ENCODE results near the gene EFCAB8.

The EFCAB8 gene

DNA sequence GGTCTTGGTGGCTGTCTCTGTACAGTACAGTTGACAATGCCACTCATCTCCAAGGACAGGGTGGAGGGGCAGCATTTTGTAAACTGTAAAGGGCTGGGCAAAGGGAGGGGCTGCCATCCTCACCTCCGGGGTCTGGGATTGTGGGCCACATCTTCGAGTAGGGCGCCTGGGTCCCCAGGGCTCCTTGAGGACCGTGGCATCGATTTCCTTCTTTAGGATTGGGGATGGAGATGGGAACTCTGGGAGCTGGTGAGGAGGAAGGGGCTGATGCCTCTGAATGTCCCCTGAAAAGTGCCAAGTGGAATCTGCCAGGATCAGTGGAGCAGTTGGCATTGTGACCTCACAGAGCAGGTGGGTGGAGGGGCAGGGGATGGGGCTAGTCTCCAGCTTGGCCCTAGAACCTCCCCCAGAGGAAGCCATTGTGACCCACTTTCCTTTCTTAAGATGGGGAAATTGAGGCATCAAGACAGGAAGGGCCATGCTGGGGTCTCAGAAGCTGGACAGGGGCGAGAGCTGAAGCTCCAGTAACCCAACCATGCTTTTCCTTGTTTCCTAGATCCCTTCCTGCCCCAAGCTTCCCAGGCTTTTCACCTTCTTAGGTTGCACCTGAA is 145.5 kb downstream of the EFCAB8 start, which contains the start of gene SUN5:
Gene SUN5, minus strand, starts transcription at position 293 of the 611 bp plus-strand sequence. Its CDS starts 93 bp downstream, at position 200.
- in situ Hi-C loops (cut with HindIII; ENCODE audit: low pct_unique_long_range_greater_than_20kb, low sequenced_read_pairs) = no loop called here
- no peak for TF ChIP-seq JUND (IDR thresholded peaks at IDR 0.05; ENCODE audit: low read depth)
- no peak for DNase-seq (ENCODE audit: low read depth in 1 of 2, low spot score in 1 of 2)

DNA sequence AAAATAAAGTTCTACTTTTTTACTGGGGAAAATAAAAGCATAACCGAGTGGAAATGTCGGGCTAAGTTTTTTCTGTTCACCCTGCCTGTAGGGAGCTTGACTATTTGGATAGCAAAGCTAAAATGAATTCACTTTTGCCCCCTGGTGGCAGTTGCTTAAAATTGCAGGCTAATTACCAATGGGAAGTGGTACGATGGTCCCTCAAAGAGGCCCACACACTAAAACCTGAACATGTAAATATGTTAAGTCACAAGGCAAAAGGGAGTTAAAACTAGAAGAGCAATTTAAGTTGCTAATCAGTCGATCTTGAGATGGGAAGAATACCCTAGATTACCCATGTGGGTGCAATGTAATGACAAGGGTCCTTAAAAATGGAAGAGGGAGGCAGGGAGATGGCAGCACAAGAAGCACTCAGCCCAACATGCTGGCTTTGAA is 146.4 kb downstream of the EFCAB8 start:
- DNase-seq (ENCODE audit: low read depth in 1 of 2, low spot score in 1 of 2) = no peak
- no peak for TF ChIP-seq JUND (IDR thresholded peaks at IDR 0.05; ENCODE audit: low read depth)
- in situ Hi-C loops (cut with HindIII; ENCODE audit: low pct_unique_long_range_greater_than_20kb, low sequenced_read_pairs) = no loop called here

DNA sequence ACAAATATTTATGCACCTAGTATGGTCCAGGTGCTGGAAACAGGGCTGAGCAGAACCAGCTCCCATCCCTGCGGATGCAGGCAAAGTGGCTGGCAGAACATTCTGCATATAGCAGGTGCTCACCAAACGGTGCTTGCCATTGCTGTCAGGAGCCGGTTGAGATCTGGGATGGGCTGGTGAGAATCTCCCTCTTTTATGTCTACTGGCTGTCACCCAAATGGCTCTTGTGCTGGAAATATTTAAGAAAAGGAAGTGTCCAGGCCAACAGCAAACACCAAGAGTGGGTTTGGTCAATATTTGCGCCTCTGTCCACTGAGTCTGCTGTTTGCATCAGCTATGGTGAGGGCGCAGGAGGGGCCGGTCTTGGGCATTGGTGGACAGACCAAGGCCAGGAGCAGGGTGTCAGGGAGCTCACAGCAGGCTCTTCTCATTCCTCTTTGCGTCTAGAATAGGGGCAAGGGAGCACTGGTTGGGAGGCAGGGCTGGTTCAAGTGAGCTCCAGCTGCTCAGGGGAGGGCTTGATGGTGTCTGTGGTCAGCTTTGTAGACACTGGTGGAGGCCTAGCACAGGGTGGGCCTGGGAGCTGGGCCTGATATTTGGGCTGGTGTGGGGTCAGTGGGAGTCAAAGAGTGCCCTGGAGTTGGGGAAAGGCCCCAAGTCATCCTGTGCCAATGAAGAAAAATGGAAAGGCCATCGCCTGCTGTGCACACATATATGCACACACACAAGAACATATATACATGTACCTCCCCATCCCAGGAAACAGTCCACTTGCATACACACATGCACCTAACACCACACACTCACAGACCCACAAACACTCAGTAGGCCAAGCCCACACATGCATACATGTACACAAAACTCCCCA is 147.4 kb downstream of the EFCAB8 start:
- TF ChIP-seq JUND (IDR thresholded peaks at IDR 0.05; ENCODE audit: low read depth) = no peak
- in situ Hi-C loops (cut with HindIII; ENCODE audit: low pct_unique_long_range_greater_than_20kb, low sequenced_read_pairs) = no loop called here
- no peak for DNase-seq (ENCODE audit: low read depth in 1 of 2, low spot score in 1 of 2)

DNA sequence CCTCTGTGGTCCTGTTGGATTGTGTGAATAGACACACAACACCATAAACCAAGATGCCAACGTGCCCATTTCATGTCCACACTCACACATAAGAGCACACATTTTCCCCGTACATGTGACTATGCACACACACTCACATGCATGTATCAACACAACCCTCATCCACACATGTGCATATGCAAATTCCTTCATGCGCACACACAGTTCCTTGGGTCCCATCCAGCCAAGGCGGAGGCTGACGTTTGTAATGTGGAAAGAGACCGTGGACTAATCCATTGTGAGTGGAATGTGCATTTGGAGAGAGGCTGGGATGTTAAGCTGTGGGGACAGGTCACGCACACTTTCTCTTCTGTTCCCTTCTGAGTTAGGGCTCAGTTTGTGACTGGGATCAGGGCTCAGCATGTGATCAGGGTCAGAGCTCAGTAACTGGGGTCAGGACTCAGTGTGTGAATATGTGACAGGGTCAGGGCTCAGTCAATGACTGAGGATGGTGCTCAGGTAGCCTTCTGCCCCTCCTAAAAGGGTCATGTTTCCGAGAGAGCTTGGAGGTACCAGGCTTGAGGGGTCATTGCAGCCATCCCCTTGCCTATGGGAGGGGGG is 148.2 kb downstream of the EFCAB8 start:
- no peak for TF ChIP-seq JUND (IDR thresholded peaks at IDR 0.05; ENCODE audit: low read depth)
- in situ Hi-C loops (cut with HindIII; ENCODE audit: low pct_unique_long_range_greater_than_20kb, low sequenced_read_pairs) = no loop called here
- DNase-seq (ENCODE audit: low read depth in 1 of 2, low spot score in 1 of 2) = no peak

DNA sequence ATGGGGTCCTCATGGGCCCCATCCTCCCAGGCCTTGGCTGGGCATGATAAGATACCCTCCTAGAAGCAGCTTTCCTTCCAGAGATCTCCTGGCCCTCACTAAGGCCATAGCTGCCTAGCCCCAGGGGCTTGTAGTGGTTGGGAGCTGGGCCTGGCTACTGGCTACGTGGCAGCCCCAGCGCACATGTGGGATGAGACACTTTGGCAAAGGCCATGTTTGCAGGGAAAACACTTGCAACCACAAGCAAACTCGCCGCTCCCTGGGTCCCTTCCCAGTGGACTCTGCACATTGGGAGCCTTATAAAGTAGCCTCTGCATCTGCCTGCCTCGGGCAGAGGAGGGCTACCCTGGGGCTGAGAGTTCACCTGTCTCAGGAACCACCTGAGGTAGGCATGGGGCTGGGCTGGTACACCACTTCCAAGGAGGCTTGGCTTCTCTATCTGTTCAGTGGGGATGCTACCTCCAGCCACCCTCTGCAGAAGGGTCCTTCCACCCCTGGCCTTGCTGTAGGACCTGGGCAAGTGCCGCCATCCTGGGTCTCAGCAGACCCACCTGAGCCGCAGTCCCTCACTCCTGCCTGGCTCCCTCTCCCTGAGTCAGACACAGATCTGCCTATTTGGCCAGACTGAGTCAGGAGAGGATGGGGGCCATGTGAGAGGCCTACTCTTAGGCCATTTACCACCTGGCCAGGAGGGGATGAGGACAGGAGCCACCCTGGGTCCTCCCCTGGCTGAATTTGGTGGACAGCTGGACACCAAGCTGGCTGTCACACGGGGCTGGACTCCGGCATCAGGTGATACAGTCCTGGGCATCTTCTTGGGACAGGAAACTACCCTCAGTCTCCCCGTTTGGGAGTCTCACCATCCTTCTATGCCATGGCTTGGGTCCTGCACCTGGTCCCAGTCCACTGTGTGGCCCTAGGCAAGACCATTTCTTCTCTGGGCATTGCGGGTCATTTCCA is 148.9 kb downstream of the EFCAB8 start, which contains the start of gene BPIFB2:
Gene BPIFB2, plus strand, starts transcription at position 329 of the 960 bp plus-strand sequence. CDS start 871 bp downstream, outside the sequence.
- in situ Hi-C loops (cut with HindIII; ENCODE audit: low pct_unique_long_range_greater_than_20kb, low sequenced_read_pairs) = no loop called here
- no peak for TF ChIP-seq JUND (IDR thresholded peaks at IDR 0.05; ENCODE audit: low read depth)
- DNase-seq (ENCODE audit: low read depth in 1 of 2, low spot score in 1 of 2) = peak in 1 of 2 experiments; percentile 83

DNA sequence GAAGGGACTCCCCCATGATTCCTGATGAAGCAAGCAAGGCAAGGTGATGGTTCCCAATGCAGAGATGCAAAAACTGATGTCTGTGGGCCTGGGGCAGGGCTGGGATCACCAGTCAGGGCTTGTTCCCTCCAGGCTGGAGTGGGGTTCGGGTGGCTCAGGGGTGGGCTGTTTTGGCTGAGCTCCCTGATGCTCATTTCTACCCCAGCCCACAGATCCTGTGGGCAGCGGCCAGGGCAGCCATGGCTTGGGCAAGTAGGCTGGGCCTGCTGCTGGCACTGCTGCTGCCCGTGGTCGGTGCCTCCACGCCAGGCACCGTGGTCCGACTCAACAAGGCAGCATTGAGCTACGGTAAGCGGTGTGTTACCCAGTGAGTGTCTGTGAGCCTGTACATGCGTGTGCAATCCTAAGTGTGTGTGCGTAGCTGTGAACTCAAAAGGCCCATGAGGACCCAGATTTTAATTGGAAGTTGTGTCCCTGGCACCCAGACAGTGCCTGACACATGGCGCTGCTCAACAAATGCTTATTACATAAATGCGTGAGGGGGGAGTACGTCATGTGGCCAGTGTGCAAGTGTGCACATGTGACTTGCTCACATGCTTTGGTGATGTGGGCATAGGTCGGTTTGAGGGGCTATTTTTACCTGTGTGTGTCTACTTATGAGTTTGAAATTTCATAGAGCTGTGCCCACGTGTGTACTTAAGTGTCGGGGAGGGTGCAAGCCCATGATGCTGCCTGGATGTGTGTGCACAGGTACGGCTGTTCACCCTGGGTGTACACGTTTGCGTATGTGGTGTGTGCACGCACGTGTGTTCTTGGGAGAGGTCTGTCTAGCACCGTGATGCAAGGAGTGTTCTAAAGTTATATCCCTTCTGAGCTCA is 149.9 kb downstream of the EFCAB8 start:
- no peak for DNase-seq (ENCODE audit: low read depth in 1 of 2, low spot score in 1 of 2)
- in situ Hi-C loops (cut with HindIII; ENCODE audit: low pct_unique_long_range_greater_than_20kb, low sequenced_read_pairs) = no loop called here
- TF ChIP-seq JUND (IDR thresholded peaks at IDR 0.05; ENCODE audit: low read depth) = no peak

DNA sequence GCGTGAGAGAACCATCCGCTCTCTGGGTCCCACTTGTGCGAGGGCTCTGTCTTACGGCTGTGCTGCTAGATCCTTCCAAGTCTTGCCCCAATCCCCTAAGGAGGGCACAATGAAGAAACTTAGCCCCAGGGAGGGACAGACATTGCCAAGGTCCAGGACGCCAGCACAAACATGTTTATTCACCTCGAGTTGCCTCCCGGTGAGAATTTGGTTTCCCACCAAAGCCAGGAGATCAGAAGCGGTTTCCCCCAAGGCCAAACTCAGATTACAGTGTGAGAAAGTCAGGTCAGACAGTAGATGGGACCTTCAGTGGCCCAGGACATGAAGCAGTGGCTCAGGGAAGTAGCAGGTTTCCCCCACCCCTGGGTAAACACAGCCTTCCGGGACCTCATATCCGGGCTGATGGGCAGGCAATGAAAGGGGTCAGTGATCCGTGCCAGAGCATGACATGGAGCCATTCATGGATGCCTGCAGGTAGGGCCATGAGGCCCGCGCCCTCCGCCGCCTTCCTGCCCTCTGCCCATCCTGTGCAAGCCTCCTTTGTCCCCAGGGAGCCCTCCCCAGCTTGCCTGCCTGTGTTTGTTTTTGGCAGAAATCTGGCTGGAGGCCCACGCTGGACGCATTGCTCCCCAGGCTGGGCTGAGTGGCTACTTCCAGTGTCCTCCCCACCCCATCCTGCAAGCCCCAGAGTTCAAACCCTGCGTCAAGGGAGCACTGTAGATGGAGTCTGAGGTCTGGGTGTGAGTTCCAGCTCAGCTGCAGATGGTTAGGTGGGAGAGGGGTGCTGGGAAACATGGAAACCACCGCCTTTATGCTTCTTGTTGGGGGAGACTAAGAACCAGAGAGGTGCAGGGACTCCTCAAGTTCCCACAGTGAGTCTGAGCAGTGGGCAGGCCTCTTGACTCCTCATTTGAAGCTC is 150.8 kb downstream of the EFCAB8 start:
- in situ Hi-C loops (cut with HindIII; ENCODE audit: low pct_unique_long_range_greater_than_20kb, low sequenced_read_pairs) = no loop called here
- peak in 1 of 2 experiments; percentile 44 for DNase-seq (ENCODE audit: low read depth in 1 of 2, low spot score in 1 of 2)
- TF ChIP-seq JUND (IDR thresholded peaks at IDR 0.05; ENCODE audit: low read depth) = no peak

DNA sequence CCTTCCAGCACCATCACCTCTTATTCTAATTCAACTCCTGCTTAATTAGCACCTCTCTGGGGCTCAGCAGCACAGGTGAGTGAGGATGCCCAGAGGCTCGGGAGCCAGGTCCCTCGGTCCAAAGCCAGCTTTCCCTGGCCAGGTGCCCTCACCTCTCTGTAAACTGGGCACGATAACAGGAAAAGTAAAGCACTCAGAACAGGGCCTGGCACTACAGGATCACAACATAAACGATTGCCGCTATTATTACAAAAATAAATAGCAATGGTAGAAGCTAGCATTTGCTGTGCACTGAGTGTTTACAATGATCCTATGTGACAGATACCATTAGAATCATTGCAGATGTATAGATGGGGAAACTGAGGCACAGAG is 151.4 kb downstream of the EFCAB8 start:
- TF ChIP-seq JUND (IDR thresholded peaks at IDR 0.05; ENCODE audit: low read depth) = no peak
- in situ Hi-C loops (cut with HindIII; ENCODE audit: low pct_unique_long_range_greater_than_20kb, low sequenced_read_pairs) = no loop called here
- DNase-seq (ENCODE audit: low read depth in 1 of 2, low spot score in 1 of 2) = peak in 1 of 2 experiments; percentile 18

DNA sequence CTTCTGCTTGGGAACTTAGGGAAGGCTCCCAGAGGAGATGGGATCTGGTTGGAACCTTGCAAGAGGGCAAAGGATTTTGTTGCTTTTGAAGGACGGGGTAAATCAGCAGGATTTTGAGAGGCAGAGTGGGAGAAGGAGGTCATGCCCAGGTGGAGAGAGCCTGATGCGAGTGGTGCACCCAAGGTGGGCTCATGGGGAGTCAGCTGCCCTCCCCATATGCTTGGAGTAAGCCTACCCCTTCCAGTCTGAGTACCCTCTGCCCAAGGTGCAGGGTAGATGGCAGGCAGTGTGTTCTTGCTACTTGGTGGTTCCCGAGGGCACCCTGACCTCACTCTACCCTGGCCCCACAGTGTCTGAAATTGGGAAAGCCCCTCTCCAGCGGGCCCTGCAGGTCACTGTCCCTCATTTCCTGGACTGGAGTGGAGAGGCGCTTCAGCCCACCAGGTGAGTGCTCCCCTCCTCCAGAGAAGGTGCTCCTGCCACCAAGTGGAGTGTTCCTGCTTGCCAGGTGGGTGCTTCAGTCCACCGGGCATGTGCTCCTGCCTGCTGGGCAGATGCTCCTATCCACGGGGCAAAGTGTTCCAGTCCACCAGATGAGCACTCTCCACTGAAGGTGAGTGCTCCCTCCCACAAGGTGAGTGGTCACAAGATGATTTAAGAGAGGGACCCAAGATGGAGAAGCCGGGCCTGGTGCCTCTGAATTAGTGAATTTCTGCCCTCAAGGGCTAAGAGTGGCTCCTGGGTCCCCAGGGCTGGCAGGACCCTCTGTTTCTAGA is 152.1 kb downstream of the EFCAB8 start:
- in situ Hi-C loops (cut with HindIII; ENCODE audit: low pct_unique_long_range_greater_than_20kb, low sequenced_read_pairs) = no loop called here
- no peak for DNase-seq (ENCODE audit: low read depth in 1 of 2, low spot score in 1 of 2)
- no peak for TF ChIP-seq JUND (IDR thresholded peaks at IDR 0.05; ENCODE audit: low read depth)
